ENCODE data around the gene CISD1. TPM values are rescaled to one million over a fixed set of nuclear protein-coding genes. Genes with fewer than 3 reads are reported as not detected.

Gene CISD1
- polyA plus RNA-seq, 4 donors: 69.2 to 167 (median 113) TPM

- H3K4me3 ChIP-seq (ENCODE audit: low read depth in 1 of 3, low read length in 3 of 3): no peak overlapping the region
- peak overlapping the region in 1 of 3 donors; percentile 1 for H3K27ac ChIP-seq (ENCODE audit: low read depth in 1 of 3, low read length in 2 of 3)
- H3K9me3 ChIP-seq (ENCODE audit: control insufficient read depth in 2 of 2, insufficient read depth in 1 of 2, low read depth in 1 of 2, low read length in 1 of 2): no peaks in the 10 kb centered on the region
- H3K4me1 ChIP-seq (ENCODE audit: control insufficient read depth in 3 of 3, insufficient read depth in 2 of 3, low read depth in 1 of 3, low read length in 2 of 3): peaks cover 0 to 7% (median 0%) of the 10 kb centered on the region in 3 donors
- FAIRE-seq: no peak
- DNase-seq: peak; percentile 78 to 79
- 10 to 58% (median 28%) methylated on average over 2 of the region's 2 CpGs for WGBS, 3 donors
- no peaks in the 10 kb centered on the region for H3K36me3 ChIP-seq (ENCODE audit: control insufficient read depth in 3 of 3, insufficient read depth in 2 of 3, low read depth in 1 of 3, low read length in 3 of 3)
- H3K27me3 ChIP-seq (ENCODE audit: control insufficient read depth in 3 of 3, insufficient read depth in 3 of 3, low read length in 3 of 3): no peaks in the 10 kb centered on the region
These were observed 33.3 kb downstream of the CISD1 start for GRCh38 chr10:58302254-58302653.

DNA sequence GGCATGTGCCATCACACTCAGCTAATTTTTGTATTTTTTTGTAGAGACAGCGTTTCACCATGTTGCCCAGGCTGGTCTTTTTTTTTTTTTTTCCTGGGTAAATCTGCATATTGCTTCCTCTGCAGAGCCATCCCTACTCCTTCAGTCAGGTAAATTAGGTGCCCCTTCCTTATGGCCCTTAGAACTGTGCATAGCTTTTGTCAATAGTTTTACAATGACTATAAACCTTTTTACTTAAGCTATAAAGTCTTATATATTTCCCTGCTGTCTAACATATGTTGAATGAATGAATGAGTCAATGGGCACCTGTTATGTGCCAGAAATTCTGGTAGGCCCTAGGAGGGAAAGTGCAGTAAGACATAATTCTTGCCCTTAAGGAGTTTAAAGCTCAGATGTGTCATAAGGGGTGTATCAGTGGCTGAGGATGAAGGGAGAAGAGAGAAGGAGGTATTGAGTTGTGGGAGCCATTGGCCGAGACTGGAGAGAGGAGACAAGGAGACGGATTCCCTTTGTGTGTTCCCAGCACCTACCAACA is 35.2 kb downstream of the CISD1 start:
- Histone ChIP-seq H3K27me3 (ENCODE audit: control insufficient read depth in 3 of 3, insufficient read depth in 3 of 3, low read length in 3 of 3) (no peaks in the 10 kb centered on the region), H3K36me3 (ENCODE audit: control insufficient read depth in 3 of 3, insufficient read depth in 2 of 3, low read depth in 1 of 3, low read length in 3 of 3) (no peaks in the 10 kb centered on the region), H3K4me3 (ENCODE audit: low read depth in 1 of 3, low read length in 3 of 3) (no peak overlapping the region), H3K4me1 (ENCODE audit: control insufficient read depth in 3 of 3, insufficient read depth in 2 of 3, low read depth in 1 of 3, low read length in 2 of 3) (peaks cover 0 to 7% (median 0%) of the 10 kb centered on the region in 3 donors), H3K27ac (ENCODE audit: low read depth in 1 of 3, low read length in 2 of 3) (no peak overlapping the region), H3K9me3 (ENCODE audit: control insufficient read depth in 2 of 2, insufficient read depth in 1 of 2, low read depth in 1 of 2, low read length in 1 of 2) (no peaks in the 10 kb centered on the region)
- DNase-seq: no peak
- FAIRE-seq: no peak
- WGBS, 3 donors: 85 to 91% (median 86%) methylated on average over 3 of the region's 3 CpGs

DNA sequence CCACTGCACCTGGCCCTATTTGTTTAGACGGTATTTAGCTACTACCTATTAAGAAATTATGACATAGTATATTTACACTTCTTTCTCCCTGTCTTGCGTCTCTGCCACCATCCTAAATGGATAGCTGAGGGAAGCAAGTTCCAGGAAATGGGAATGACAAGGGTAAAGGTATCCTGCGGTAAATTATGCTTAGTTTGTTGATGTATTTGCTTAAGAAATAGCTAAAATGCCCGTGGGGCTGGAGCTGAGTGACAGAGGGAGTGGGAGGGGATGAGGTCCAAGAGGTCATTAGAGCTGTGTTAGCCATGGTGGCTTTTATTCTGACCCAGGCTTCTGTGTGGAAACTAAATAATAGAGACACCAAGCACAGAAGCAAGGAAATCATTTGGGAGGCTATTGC is 36.9 kb downstream of the CISD1 start:
- Histone ChIP-seq H3K4me1 (ENCODE audit: control insufficient read depth in 3 of 3, insufficient read depth in 2 of 3, low read depth in 1 of 3, low read length in 2 of 3) (peaks cover 0 to 3% (median 0%) of the 10 kb centered on the region in 3 donors), H3K36me3 (ENCODE audit: control insufficient read depth in 3 of 3, insufficient read depth in 2 of 3, low read depth in 1 of 3, low read length in 3 of 3) (no peaks in the 10 kb centered on the region), H3K27ac (ENCODE audit: low read depth in 1 of 3, low read length in 2 of 3) (no peak overlapping the region), H3K9me3 (ENCODE audit: control insufficient read depth in 2 of 2, insufficient read depth in 1 of 2, low read depth in 1 of 2, low read length in 1 of 2) (no peaks in the 10 kb centered on the region), H3K4me3 (ENCODE audit: low read depth in 1 of 3, low read length in 3 of 3) (no peak overlapping the region), H3K27me3 (ENCODE audit: control insufficient read depth in 3 of 3, insufficient read depth in 3 of 3, low read length in 3 of 3) (no peaks in the 10 kb centered on the region)
- 55 to 60% (median 58%) methylated on average over 4 of the region's 4 CpGs for WGBS, 3 donors
- FAIRE-seq (no peak), DNase-seq (no peak)

DNA sequence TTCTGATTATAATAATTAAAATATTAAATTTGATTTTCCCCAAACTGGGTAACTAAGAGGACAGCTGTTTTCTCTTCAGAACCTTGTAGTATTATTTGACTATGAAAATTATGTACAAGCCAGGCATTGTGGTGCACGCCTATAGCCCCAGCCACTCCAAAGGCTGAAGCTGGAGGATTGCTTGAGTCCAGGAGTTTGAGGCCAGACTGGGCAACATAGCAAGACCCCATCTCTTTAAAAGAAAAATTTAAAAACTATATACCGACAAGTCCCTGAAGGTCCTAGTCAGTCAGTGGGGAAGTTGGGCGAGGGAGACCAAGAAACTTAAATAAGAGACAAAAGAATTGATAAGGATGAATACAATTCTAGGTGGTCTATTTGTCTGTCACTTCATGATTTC is 38.7 kb downstream of the CISD1 start:
- DNase-seq (no peak), FAIRE-seq (no peak)
- 90 to 98% (median 93%) methylated on average over 3 of the region's 3 CpGs for WGBS, 3 donors
- no peaks in the 10 kb centered on the region for H3K9me3 ChIP-seq (ENCODE audit: control insufficient read depth in 2 of 2, insufficient read depth in 1 of 2, low read depth in 1 of 2, low read length in 1 of 2)
- no peaks in the 10 kb centered on the region for H3K27me3 ChIP-seq (ENCODE audit: control insufficient read depth in 3 of 3, insufficient read depth in 3 of 3, low read length in 3 of 3)
- peaks cover 0 to under 1% (median 0%) of the 10 kb centered on the region in 3 donors for H3K4me1 ChIP-seq (ENCODE audit: control insufficient read depth in 3 of 3, insufficient read depth in 2 of 3, low read depth in 1 of 3, low read length in 2 of 3)
- no peaks in the 10 kb centered on the region for H3K36me3 ChIP-seq (ENCODE audit: control insufficient read depth in 3 of 3, insufficient read depth in 2 of 3, low read depth in 1 of 3, low read length in 3 of 3)
- H3K27ac ChIP-seq (ENCODE audit: low read depth in 1 of 3, low read length in 2 of 3): no peak overlapping the region
- no peak overlapping the region for H3K4me3 ChIP-seq (ENCODE audit: low read depth in 1 of 3, low read length in 3 of 3)

GRCh38 chr10:58311026-58311425 is 42.1 kb downstream of the CISD1 start:
- Histone ChIP-seq H3K27me3 (ENCODE audit: control insufficient read depth in 3 of 3, insufficient read depth in 3 of 3, low read length in 3 of 3) (no peaks in the 10 kb centered on the region), H3K27ac (ENCODE audit: low read depth in 1 of 3, low read length in 2 of 3) (no peak overlapping the region), H3K4me3 (ENCODE audit: low read depth in 1 of 3, low read length in 3 of 3) (no peak overlapping the region), H3K36me3 (ENCODE audit: control insufficient read depth in 3 of 3, insufficient read depth in 2 of 3, low read depth in 1 of 3, low read length in 3 of 3) (no peaks in the 10 kb centered on the region), H3K9me3 (ENCODE audit: control insufficient read depth in 2 of 2, insufficient read depth in 1 of 2, low read depth in 1 of 2, low read length in 1 of 2) (no peaks in the 10 kb centered on the region), H3K4me1 (ENCODE audit: control insufficient read depth in 3 of 3, insufficient read depth in 2 of 3, low read depth in 1 of 3, low read length in 2 of 3) (no peaks in the 10 kb centered on the region)
- FAIRE-seq (no peak), DNase-seq (no peak)

- no peak overlapping the region for H3K27ac ChIP-seq (ENCODE audit: low read depth in 1 of 3, low read length in 2 of 3)
- no peaks in the 10 kb centered on the region for H3K9me3 ChIP-seq (ENCODE audit: control insufficient read depth in 2 of 2, insufficient read depth in 1 of 2, low read depth in 1 of 2, low read length in 1 of 2)
- no peak overlapping the region for H3K4me3 ChIP-seq (ENCODE audit: low read depth in 1 of 3, low read length in 3 of 3)
- no peaks in the 10 kb centered on the region for H3K27me3 ChIP-seq (ENCODE audit: control insufficient read depth in 3 of 3, insufficient read depth in 3 of 3, low read length in 3 of 3)
- FAIRE-seq (peak; percentile 67), DNase-seq (no peak)
- no peaks in the 10 kb centered on the region for H3K4me1 ChIP-seq (ENCODE audit: control insufficient read depth in 3 of 3, insufficient read depth in 2 of 3, low read depth in 1 of 3, low read length in 2 of 3)
- H3K36me3 ChIP-seq (ENCODE audit: control insufficient read depth in 3 of 3, insufficient read depth in 2 of 3, low read depth in 1 of 3, low read length in 3 of 3): no peaks in the 10 kb centered on the region
These were observed 47.9 kb downstream of the CISD1 start for GRCh38 chr10:58316874-58317273.

GRCh38 chr10:58318346-58318745 is 49.4 kb downstream of the CISD1 start:
- 74 to 79% (median 75%) methylated on average over 2 of the region's 2 CpGs for WGBS, 3 donors

GRCh38 chr10:58319599-58319998 is 50.6 kb downstream of the CISD1 start:
- no peak for FAIRE-seq
- no peaks in the 10 kb centered on the region for H3K27me3 ChIP-seq (ENCODE audit: control insufficient read depth in 3 of 3, insufficient read depth in 3 of 3, low read length in 3 of 3)
- H3K4me1 ChIP-seq (ENCODE audit: control insufficient read depth in 3 of 3, insufficient read depth in 2 of 3, low read depth in 1 of 3, low read length in 2 of 3): no peaks in the 10 kb centered on the region
- H3K36me3 ChIP-seq (ENCODE audit: control insufficient read depth in 3 of 3, insufficient read depth in 2 of 3, low read depth in 1 of 3, low read length in 3 of 3): no peaks in the 10 kb centered on the region
- H3K9me3 ChIP-seq (ENCODE audit: control insufficient read depth in 2 of 2, insufficient read depth in 1 of 2, low read depth in 1 of 2, low read length in 1 of 2): no peaks in the 10 kb centered on the region
- H3K27ac ChIP-seq (ENCODE audit: low read depth in 1 of 3, low read length in 2 of 3): no peak overlapping the region
- no peak for DNase-seq
- WGBS, 3 donors: 78 to 86% (median 81%) methylated on average over 1 of the region's 1 CpG
- H3K4me3 ChIP-seq (ENCODE audit: low read depth in 1 of 3, low read length in 3 of 3): no peak overlapping the region

More at GRCh38 chr10:58318346-58318745, 49.4 kb downstream of the CISD1 start:
- Histone ChIP-seq H3K27ac (ENCODE audit: low read depth in 1 of 3, low read length in 2 of 3) (no peak overlapping the region), H3K4me1 (ENCODE audit: control insufficient read depth in 3 of 3, insufficient read depth in 2 of 3, low read depth in 1 of 3, low read length in 2 of 3) (no peaks in the 10 kb centered on the region), H3K9me3 (ENCODE audit: control insufficient read depth in 2 of 2, insufficient read depth in 1 of 2, low read depth in 1 of 2, low read length in 1 of 2) (no peaks in the 10 kb centered on the region), H3K27me3 (ENCODE audit: control insufficient read depth in 3 of 3, insufficient read depth in 3 of 3, low read length in 3 of 3) (no peaks in the 10 kb centered on the region), H3K4me3 (ENCODE audit: low read depth in 1 of 3, low read length in 3 of 3) (no peak overlapping the region), H3K36me3 (ENCODE audit: control insufficient read depth in 3 of 3, insufficient read depth in 2 of 3, low read depth in 1 of 3, low read length in 3 of 3) (no peaks in the 10 kb centered on the region)
- no peak for DNase-seq
- FAIRE-seq: no peak

DNA sequence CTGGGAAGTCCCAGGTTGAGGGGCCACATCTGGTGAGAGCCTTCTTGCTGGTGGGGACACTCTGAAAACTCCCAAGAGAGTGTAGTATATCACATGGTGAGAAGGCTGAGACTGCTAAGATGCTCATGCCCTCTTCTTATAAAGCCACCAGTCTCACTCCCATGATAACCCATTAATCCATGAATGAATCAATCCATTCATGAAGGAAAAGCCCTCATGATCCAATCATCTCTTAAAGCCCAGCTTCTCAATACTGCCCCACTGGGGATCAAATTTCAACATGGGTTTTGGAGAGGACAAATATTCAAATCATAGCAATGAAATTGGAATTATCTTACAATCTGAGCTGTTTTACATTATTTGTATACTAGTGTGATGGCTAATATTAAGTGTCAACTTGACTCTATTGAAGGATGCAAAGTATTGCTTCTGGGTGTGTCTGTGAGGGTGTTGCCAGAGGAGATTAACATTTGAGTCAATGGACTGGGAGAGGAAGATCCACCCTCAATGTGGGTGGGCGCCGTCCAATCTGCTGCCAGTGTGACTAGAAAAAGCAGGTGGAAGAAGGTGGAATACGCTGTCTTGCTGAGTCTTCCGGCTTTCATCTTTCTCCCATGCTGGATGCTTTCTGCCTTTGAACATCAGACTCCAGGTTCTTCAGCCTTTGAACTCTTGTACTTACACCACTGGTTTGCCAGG is 51.5 kb downstream of the CISD1 start:
- DNase-seq (no peak), FAIRE-seq (no peak)
- Histone ChIP-seq H3K9me3 (ENCODE audit: control insufficient read depth in 2 of 2, insufficient read depth in 1 of 2, low read depth in 1 of 2, low read length in 1 of 2) (no peaks in the 10 kb centered on the region), H3K36me3 (ENCODE audit: control insufficient read depth in 3 of 3, insufficient read depth in 2 of 3, low read depth in 1 of 3, low read length in 3 of 3) (no peaks in the 10 kb centered on the region), H3K27ac (ENCODE audit: low read depth in 1 of 3, low read length in 2 of 3) (no peak overlapping the region), H3K27me3 (ENCODE audit: control insufficient read depth in 3 of 3, insufficient read depth in 3 of 3, low read length in 3 of 3) (no peaks in the 10 kb centered on the region), H3K4me1 (ENCODE audit: control insufficient read depth in 3 of 3, insufficient read depth in 2 of 3, low read depth in 1 of 3, low read length in 2 of 3) (no peaks in the 10 kb centered on the region), H3K4me3 (ENCODE audit: low read depth in 1 of 3, low read length in 3 of 3) (no peak overlapping the region)
- 95 to 96% (median 96%) methylated on average over 4 of the region's 4 CpGs for WGBS, 3 donors
